Ovary (tissue), 3 donors: ENCODE data around the gene AATK.

Experiments used
- EP300 ChIP-seq: sonication (generic); formaldehyde crosslinking; IDR thresholded peaks from one replicate; pipeline ENCODE4 v1.6.1; 2017; ENCODE audit warnings: antibody characterized with exemption
- TF ChIP-seq, protein P1 (sequence below), 3 donors: fragments of 450-650 bp in 2 of 3; fragments of 200-600 bp in 1 of 3; IDR thresholded peaks; one replicate each; pipeline versions ENCODE4 v1.5.1 to v1.8.0; 2016 to 2022; ENCODE audit warnings: antibody characterized with exemption in 3 of 3, mild to moderate bottlenecking in 1 of 3
- donor health status: DM: no; HTN: no; CAD: no.

DNA sequence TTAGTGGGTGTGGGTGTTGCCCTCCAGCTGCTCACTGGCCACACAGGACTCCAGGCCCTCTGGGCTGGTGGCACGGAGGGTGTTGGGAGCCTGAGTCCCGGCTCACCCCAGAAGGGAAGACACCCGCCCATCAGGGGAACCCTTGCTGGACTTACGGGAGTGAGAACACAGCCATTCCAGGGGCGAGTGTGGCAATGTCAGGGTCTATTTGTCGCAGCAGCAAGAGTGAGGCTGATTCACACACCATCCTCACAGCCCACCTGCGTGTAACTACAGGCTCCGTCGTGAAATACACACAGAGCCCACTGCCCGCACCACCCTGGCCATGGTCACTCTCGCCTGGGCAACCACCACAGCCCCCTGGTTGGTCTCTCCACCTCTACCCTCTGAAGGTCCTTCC, 17.8 kb upstream of the AATK start:
- TF ChIP-seq EP300: no peak
- TF ChIP-seq, protein P1, sequence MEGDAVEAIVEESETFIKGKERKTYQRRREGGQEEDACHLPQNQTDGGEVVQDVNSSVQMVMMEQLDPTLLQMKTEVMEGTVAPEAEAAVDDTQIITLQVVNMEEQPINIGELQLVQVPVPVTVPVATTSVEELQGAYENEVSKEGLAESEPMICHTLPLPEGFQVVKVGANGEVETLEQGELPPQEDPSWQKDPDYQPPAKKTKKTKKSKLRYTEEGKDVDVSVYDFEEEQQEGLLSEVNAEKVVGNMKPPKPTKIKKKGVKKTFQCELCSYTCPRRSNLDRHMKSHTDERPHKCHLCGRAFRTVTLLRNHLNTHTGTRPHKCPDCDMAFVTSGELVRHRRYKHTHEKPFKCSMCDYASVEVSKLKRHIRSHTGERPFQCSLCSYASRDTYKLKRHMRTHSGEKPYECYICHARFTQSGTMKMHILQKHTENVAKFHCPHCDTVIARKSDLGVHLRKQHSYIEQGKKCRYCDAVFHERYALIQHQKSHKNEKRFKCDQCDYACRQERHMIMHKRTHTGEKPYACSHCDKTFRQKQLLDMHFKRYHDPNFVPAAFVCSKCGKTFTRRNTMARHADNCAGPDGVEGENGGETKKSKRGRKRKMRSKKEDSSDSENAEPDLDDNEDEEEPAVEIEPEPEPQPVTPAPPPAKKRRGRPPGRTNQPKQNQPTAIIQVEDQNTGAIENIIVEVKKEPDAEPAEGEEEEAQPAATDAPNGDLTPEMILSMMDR (IDR thresholded peaks at IDR 0.05): no peak
